Panc1 (cell line): ENCODE measurements around the gene SRRT.

Experiments used
- SIN3A ChIP-seq: IDR thresholded peaks from 2 replicates; pipeline ENCODE4 v1.6.1; 2012; ENCODE audit warnings: low read depth, mild to moderate bottlenecking, low read length, moderate library complexity, borderline replicate concordance; ENCODE audit not compliant: insufficient read depth
- TCF7L2 ChIP-seq: IDR thresholded peaks from 2 replicates; pipeline ENCODE4 v1.6.1; 2011; ENCODE audit warnings: mild to moderate bottlenecking, low read depth, low read length, inconsistent platforms
- TF ChIP-seq, protein P1 (sequence below): fragments of 450-650 bp; IDR thresholded peaks from 2 replicates; pipeline ENCODE4 v1.5.1; 2017; ENCODE audit warnings: mild to moderate bottlenecking

DNA sequence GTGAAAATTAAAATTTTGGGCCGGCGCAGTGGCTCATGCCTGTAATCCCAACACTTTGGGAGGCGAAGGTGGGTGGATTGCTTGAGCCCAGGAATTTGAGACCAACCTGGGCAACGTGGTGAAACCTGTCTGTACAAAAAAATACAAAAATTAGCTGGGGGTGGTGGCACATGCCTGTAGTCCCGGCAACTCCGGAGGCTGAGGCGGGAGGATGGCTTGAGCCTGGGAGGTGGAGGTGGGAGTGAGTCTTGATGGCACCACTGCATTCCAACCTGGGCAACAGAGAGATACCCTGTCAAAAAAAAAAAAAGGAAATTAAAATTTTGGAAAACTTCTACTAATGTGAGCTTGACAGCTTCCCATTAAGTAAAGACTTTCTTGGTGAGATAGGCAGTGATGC, 3.1 kb downstream of the SRRT start:
- TF ChIP-seq, protein P1, sequence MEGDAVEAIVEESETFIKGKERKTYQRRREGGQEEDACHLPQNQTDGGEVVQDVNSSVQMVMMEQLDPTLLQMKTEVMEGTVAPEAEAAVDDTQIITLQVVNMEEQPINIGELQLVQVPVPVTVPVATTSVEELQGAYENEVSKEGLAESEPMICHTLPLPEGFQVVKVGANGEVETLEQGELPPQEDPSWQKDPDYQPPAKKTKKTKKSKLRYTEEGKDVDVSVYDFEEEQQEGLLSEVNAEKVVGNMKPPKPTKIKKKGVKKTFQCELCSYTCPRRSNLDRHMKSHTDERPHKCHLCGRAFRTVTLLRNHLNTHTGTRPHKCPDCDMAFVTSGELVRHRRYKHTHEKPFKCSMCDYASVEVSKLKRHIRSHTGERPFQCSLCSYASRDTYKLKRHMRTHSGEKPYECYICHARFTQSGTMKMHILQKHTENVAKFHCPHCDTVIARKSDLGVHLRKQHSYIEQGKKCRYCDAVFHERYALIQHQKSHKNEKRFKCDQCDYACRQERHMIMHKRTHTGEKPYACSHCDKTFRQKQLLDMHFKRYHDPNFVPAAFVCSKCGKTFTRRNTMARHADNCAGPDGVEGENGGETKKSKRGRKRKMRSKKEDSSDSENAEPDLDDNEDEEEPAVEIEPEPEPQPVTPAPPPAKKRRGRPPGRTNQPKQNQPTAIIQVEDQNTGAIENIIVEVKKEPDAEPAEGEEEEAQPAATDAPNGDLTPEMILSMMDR = no peak
- TF ChIP-seq SIN3A = no peak
- TF ChIP-seq TCF7L2 = no peak
